AG09309 (cell line): ENCODE results near the gene MAGEB2.

Experiments used
- DNase-seq: peaks from one replicate; pipeline ENCODE4 v3.0.0-alpha.2; 2010; ENCODE audit warnings: low read depth
- H3K4me3 ChIP-seq: 2 replicates; pipeline ENCODE4 v1.5.1; 2011; ENCODE audit warnings: mild to moderate bottlenecking, low read depth, low read length, moderate library complexity; ENCODE audit not compliant: control insufficient read depth
- TF ChIP-seq, protein P1 (sequence below): IDR thresholded peaks from 2 replicates; pipeline ENCODE4 v1.5.1; 2011; ENCODE audit warnings: mild to moderate bottlenecking, low read depth, low read length, inconsistent platforms; ENCODE audit not compliant: insufficient read depth, control insufficient read depth; ENCODE audit errors: missing control alignments

Gene MAGEB2

DNA sequence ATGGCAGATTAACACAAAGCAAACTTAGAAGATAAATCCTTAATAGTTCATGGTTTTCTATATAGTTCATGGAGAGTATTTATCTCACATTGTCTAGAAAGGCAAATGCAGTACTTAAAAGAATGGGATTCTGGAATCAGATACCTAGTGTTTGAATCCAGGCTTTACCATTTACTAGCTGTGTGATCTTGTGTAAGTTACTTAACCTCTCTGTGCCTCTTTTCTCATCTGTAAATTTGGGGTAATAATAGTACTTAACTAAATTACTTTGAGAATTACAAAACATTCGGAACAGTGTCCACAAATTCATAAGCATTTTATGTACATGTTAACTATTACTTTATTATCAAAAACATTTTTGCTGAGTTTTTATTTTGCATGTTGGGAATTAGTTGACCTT lies 47.4 kb downstream of the MAGEB2 start:
- DNase-seq = no peak
- TF ChIP-seq, protein P1, sequence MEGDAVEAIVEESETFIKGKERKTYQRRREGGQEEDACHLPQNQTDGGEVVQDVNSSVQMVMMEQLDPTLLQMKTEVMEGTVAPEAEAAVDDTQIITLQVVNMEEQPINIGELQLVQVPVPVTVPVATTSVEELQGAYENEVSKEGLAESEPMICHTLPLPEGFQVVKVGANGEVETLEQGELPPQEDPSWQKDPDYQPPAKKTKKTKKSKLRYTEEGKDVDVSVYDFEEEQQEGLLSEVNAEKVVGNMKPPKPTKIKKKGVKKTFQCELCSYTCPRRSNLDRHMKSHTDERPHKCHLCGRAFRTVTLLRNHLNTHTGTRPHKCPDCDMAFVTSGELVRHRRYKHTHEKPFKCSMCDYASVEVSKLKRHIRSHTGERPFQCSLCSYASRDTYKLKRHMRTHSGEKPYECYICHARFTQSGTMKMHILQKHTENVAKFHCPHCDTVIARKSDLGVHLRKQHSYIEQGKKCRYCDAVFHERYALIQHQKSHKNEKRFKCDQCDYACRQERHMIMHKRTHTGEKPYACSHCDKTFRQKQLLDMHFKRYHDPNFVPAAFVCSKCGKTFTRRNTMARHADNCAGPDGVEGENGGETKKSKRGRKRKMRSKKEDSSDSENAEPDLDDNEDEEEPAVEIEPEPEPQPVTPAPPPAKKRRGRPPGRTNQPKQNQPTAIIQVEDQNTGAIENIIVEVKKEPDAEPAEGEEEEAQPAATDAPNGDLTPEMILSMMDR = no peak
- H3K4me3 ChIP-seq = no peak overlapping the region
